HepG2 (cell line): ENCODE measurements around the gene ACTN4.
"Not testable (repeated sequence)": the region's sequence is repeated elsewhere in the genome, so short reads cannot be mapped to it uniquely, and the experiment has no call there.

ENCODE experiments used
- CTCF ChIP-seq: sonication (generic); formaldehyde crosslinking; IDR thresholded peaks from 2 replicates; pipeline ENCODE4 v1.5.0; 2020; ENCODE audit warnings: mild to moderate bottlenecking, missing genetic modification reagents, moderate library complexity
- HOXD1 ChIP-seq: sonication (generic); formaldehyde crosslinking; IDR thresholded peaks from 2 replicates; pipeline ENCODE4 v1.5.0; 2020; ENCODE audit warnings: missing genetic modification reagents
- POLR2A ChIP-seq, 2 experiments: IDR thresholded peaks; 2 replicates each; pipeline ENCODE4 v1.6.1; 2011; ENCODE audit warnings: low read depth in 2 of 2, low read length in 2 of 2, mild to moderate bottlenecking in 1 of 2, moderate library complexity in 1 of 2; ENCODE audit not compliant: insufficient read depth in 1 of 2
- SMARCE1 ChIP-seq: fragments of 450-650 bp; IDR thresholded peaks from 2 replicates; pipeline ENCODE4 v1.6.1; 2017; ENCODE audit warnings: borderline replicate concordance
- ZBTB1 ChIP-seq: sonication (generic); formaldehyde crosslinking; IDR thresholded peaks from 2 replicates; pipeline ENCODE4 v1.4.0; 2020; ENCODE audit warnings: missing genetic modification reagents, borderline replicate concordance
- ZNF83 ChIP-seq: sonication (generic); formaldehyde crosslinking; IDR thresholded peaks from 2 replicates; pipeline ENCODE4 v1.4.0; 2020; ENCODE audit warnings: missing genetic modification reagents, mild to moderate bottlenecking, borderline replicate concordance

- not testable (repeated sequence) for TF ChIP-seq CTCF (CRISPR knock-in tag); HOXD1; SMARCE1; ZNF83 (CRISPR knock-in tag); ZBTB1 (CRISPR knock-in tag); POLR2A (IDR thresholded peaks at IDR 0.05; ENCODE audit: insufficient read depth in 1 of 2, low read depth in 2 of 2, low read length in 2 of 2)
These were observed 124.1 kb downstream of the ACTN4 start for GRCh38 chr19:38771569-38771968.
